Transverse colon (tissue), 4 donors: Measurements from ENCODE around the gene TMEM132C. TPM values are rescaled to one million over a fixed set of nuclear protein-coding genes. Genes with fewer than 3 reads are reported as not detected.

Experiments used
- DNase-seq: peaks from one replicate; pipeline ENCODE4 v3.0.0-alpha.2; 2019
- H3K27ac ChIP-seq, 4 donors: fragments of 200-600 bp; sonication (generic); 2 replicates each; pipeline ENCODE4 v1.5.1; 2016 to 2018; ENCODE audit warnings: inconsistent platforms in 4 of 4
- H3K27me3 ChIP-seq: fragments of 200-600 bp; sonication (generic); 2 replicates; pipeline ENCODE4 v1.5.1; 2017; ENCODE audit warnings: inconsistent platforms
- H3K36me3 ChIP-seq, 4 donors: fragments of 200-600 bp; sonication (generic); 2 replicates each; pipeline ENCODE4 v1.5.1; 2017 to 2019; ENCODE audit warnings: inconsistent platforms in 4 of 4
- H3K4me1 ChIP-seq, 4 donors: fragments of 200-600 bp; sonication (generic); 2 replicates each; pipeline ENCODE4 v1.5.1; 2017 to 2020; ENCODE audit warnings: inconsistent platforms in 4 of 4
- H3K4me3 ChIP-seq, 4 donors: fragments of 200-600 bp; sonication (generic); 1 replicate in 1 of 4; 2 replicates in 3 of 4; pipeline versions ENCODE4 v1.5.1 to v1.6.1; 2017 to 2019; ENCODE audit warnings: inconsistent platforms in 4 of 4
- H3K9me3 ChIP-seq, 2 donors: fragments of 200-600 bp; sonication (generic); 2 replicates each; pipeline ENCODE4 v1.5.1; 2017 to 2019; ENCODE audit warnings: inconsistent platforms in 2 of 2
- EP300 ChIP-seq: sonication (generic); formaldehyde crosslinking; IDR thresholded peaks from one replicate; pipeline ENCODE4 v1.6.1; 2017; ENCODE audit warnings: antibody characterized with exemption, low read depth
- POLR2A ChIP-seq: fragments of 450-650 bp; IDR thresholded peaks from one replicate; pipeline ENCODE4 v1.6.1; 2016; ENCODE audit warnings: antibody characterized with exemption, mild to moderate bottlenecking, moderate library complexity
- POLR2AphosphoS5 ChIP-seq, 3 donors: sonication (generic); formaldehyde crosslinking; IDR thresholded peaks; one replicate each; pipeline ENCODE4 v1.6.1; 2016; ENCODE audit warnings: antibody characterized with exemption in 3 of 3
- WGBS, 2 donors: methylation state at CpG; one replicate each; pipeline ENCODE4 v1.1.5; 2018; ENCODE audit warnings: low coverage in 1 of 2; 5-methylcytosine and 5-hydroxymethylcytosine counted together
- in situ Hi-C, 4 donors: fragments of 200-750 bp; cut with MboI; loops; one replicate each; pipeline versions ENCODE4 v1.15.0 to v1.15.1; 2017; ENCODE audit warnings: low sequenced_read_pairs in 3 of 4, low pct_ligation_motif_present in 1 of 4, low pct_unique_long_range_greater_than_20kb in 1 of 4
- intact Hi-C: fragments of 100-400 bp; cut with DNase I; formaldehyde crosslinking; loops from one replicate; pipeline ENCODE4 v1.15.1; 2023; ENCODE audit warnings: low total_unique reads
- total RNA-seq, 4 donors: library from RNA; depleted of rRNA; stranded (reverse); fragments of >200 nt; gene quantifications; one replicate each; pipeline ENCODE4 v1.1.0, GENCODE V29; 2016
- TF ChIP-seq, protein P1 (sequence below), 5 experiments: fragments of 200-600 bp in 3 of 5; fragments of 450-650 bp in 2 of 5; sonication (generic) in 3 of 5; IDR thresholded peaks; 1 replicate in 2 of 5; 2 replicates in 3 of 5; pipeline ENCODE4 v1.5.1; 2016 to 2017; ENCODE audit warnings: antibody characterized with exemption in 5 of 5, inconsistent platforms in 3 of 5, mild to moderate bottlenecking in 2 of 5, moderate library complexity in 1 of 5

The TMEM132C gene
- total RNA-seq, 4 donors from 2014 or later: 0.20 to 1.6 (median 0.58) TPM

DNA sequence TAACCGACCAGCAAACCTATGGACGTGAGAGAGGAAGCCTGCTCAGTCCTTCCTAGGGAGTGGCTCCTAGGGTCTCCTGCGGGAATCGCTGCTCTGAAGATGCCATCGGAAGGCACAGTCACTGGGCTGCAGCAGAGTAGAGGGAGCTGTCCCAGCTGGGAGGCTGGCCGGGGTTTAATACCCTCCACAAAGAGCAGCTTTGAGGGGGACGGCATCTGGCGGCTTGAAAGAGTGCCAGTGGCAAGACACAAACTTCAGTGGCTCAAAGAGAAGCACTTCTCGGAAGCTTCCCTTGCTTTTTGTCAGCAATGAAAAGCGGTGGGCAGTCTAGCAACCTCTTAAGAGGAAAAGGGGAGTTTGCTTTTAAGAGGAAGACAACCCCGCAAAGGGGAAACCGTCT, 114.6 kb downstream of the TMEM132C start:
- in situ Hi-C loops: no loop called here
- WGBS, 2 donors: 37 to 41% methylated on average over 4 to 12 of the region's 12 CpGs
- no peaks in the 10 kb centered on the region for H3K9me3 ChIP-seq
- no peak for DNase-seq
- H3K27ac ChIP-seq: no peak overlapping the region
- no peaks in the 10 kb centered on the region for H3K4me1 ChIP-seq
- intact Hi-C loops: no loop called here
- H3K27me3 ChIP-seq: no peaks in the 10 kb centered on the region
- TF ChIP-seq POLR2AphosphoS5 (IDR thresholded peaks at IDR 0.05) (no peak), EP300 (no peak), POLR2A (no peak)
- TF ChIP-seq, protein P1, sequence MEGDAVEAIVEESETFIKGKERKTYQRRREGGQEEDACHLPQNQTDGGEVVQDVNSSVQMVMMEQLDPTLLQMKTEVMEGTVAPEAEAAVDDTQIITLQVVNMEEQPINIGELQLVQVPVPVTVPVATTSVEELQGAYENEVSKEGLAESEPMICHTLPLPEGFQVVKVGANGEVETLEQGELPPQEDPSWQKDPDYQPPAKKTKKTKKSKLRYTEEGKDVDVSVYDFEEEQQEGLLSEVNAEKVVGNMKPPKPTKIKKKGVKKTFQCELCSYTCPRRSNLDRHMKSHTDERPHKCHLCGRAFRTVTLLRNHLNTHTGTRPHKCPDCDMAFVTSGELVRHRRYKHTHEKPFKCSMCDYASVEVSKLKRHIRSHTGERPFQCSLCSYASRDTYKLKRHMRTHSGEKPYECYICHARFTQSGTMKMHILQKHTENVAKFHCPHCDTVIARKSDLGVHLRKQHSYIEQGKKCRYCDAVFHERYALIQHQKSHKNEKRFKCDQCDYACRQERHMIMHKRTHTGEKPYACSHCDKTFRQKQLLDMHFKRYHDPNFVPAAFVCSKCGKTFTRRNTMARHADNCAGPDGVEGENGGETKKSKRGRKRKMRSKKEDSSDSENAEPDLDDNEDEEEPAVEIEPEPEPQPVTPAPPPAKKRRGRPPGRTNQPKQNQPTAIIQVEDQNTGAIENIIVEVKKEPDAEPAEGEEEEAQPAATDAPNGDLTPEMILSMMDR (IDR thresholded peaks at IDR 0.05): no peak
- H3K36me3 ChIP-seq: no peaks in the 10 kb centered on the region
- no peak overlapping the region for H3K4me3 ChIP-seq

DNA sequence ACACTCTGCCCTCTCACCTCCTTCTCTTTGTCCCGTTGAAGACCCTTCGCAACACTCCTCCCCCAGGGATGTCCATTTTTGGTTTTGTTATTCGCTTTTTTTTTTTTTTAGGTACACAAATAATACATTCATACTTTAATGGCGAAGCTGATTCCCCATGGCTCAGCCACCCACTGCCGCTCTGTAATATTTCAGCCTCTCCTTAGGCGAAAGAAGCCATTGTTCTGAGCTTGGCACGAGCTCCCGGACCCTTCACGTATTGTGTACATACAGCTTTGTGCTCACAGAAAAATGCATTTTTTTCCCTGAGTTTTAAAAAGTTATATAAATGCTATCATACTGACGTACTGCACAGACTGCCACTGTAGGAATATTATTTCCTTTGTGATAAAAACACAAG, 115.0 kb downstream of the TMEM132C start:
- no peak for TF ChIP-seq POLR2AphosphoS5 (IDR thresholded peaks at IDR 0.05)
- no peak for TF ChIP-seq POLR2A
- TF ChIP-seq, protein P1 (IDR thresholded peaks at IDR 0.05): no peak
- TF ChIP-seq EP300: no peak
- Histone ChIP-seq H3K4me3 (no peak overlapping the region), H3K36me3 (no peaks in the 10 kb centered on the region), H3K9me3 (no peaks in the 10 kb centered on the region), H3K4me1 (no peaks in the 10 kb centered on the region), H3K27ac (no peak overlapping the region), H3K27me3 (no peaks in the 10 kb centered on the region)
- WGBS, 2 donors: 54 to 56% methylated on average over 10 of the region's 10 CpGs
- no peak for DNase-seq
- in situ Hi-C loops: no loop called here
- intact Hi-C loops: no loop called here

DNA sequence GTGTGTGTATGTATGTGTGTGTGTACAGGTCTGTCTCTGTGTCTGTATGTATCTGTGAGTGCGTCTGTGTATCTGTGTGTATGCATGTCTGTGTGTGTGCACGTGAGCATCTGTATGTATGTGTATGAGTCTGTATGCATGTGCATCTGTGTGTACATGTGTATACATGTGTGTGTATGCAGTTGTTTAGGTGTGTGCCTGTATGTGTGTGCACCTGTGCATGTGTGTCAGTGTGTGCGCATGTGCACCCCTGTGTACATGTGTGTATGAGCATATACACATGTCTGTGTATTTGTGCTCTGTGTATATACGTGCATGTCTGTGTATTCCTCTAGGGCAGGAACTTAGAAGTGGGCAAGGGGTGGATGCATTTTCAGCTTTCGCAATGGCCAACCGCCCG, 116.0 kb downstream of the TMEM132C start:
- Histone ChIP-seq H3K36me3 (no peaks in the 10 kb centered on the region), H3K27ac (no peak overlapping the region), H3K27me3 (no peaks in the 10 kb centered on the region), H3K4me3 (no peak overlapping the region), H3K9me3 (no peaks in the 10 kb centered on the region), H3K4me1 (no peaks in the 10 kb centered on the region)
- no peak for DNase-seq
- TF ChIP-seq POLR2A (no peak), POLR2AphosphoS5 (IDR thresholded peaks at IDR 0.05) (no peak)
- TF ChIP-seq, protein P1 (IDR thresholded peaks at IDR 0.05): no peak
- in situ Hi-C loops (no loop called here), intact Hi-C loops (no loop called here)
- 93% methylated on average over 7 of the region's 7 CpGs; no CpG with 5 or more reads in 1 of the 2 donors for WGBS, 2 donors

DNA sequence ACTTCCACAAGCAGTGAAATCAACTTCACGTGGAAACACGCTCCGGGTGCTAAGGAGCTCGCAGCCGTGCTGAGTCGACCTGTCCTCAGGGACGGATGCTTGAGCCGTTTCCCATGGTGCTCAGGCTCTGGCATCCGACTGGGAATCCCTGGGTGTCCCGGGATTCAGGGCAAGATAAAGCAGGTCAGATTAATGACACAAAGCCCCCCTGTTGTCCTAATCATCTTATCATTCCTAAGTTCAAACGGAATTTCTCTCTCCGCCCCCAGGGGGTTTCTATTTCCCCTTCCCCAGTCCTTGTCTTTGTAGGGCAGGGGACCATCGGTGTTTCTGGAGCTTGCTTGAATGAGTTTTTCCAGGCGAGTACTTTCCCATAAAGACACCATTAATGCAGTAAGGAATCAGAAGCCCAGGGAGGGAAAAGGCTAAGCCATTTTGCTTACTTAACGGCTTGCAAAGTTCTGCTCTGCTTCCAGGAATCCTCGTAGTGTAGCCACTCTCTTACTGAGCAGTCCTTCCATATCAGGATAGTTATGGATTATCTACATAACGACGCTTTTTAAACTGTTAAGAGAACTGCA, 116.5 kb downstream of the TMEM132C start:
- no peak for DNase-seq
- no peaks in the 10 kb centered on the region for H3K4me1 ChIP-seq
- no peak overlapping the region for H3K27ac ChIP-seq
- H3K4me3 ChIP-seq: no peak overlapping the region
- in situ Hi-C loops (no loop called here), intact Hi-C loops (no loop called here)
- no peaks in the 10 kb centered on the region for H3K36me3 ChIP-seq
- TF ChIP-seq EP300 (no peak), POLR2AphosphoS5 (IDR thresholded peaks at IDR 0.05) (no peak), POLR2A (no peak)
- TF ChIP-seq, protein P1 (IDR thresholded peaks at IDR 0.05): no peak
- H3K27me3 ChIP-seq: no peaks in the 10 kb centered on the region
- WGBS, 2 donors: 47 to 72% methylated on average over 6 to 18 of the region's 18 CpGs
- no peaks in the 10 kb centered on the region for H3K9me3 ChIP-seq
